ENCODE measurements around the gene ASCC1.

The ASCC1 gene

GRCh38 chr10:72072046-72072445, 144.0 kb downstream of the ASCC1 start:
- Histone ChIP-seq H3K36me3 (ENCODE audit: control insufficient read depth in 2 of 2, insufficient read depth in 2 of 2, low read length in 2 of 2) (no peaks in the 10 kb centered on the region), H3K27ac (ENCODE audit: low read depth in 2 of 2, low read length in 2 of 2) (no peak overlapping the region), H3K9ac (ENCODE audit: low read depth in 1 of 2, low read length in 2 of 2) (no peak overlapping the region), H3K27me3 (ENCODE audit: control insufficient read depth in 2 of 2, insufficient read depth in 2 of 2, low read length in 2 of 2) (no peaks in the 10 kb centered on the region), H3K9me3 (ENCODE audit: control insufficient read depth in 2 of 2, low read length in 2 of 2) (no peaks in the 10 kb centered on the region), H3K4me3 (ENCODE audit: low read length in 2 of 2) (no peak overlapping the region), H3K4me1 (ENCODE audit: control insufficient read depth in 2 of 2, insufficient read depth in 2 of 2, low read length in 2 of 2) (no peaks in the 10 kb centered on the region)

DNA sequence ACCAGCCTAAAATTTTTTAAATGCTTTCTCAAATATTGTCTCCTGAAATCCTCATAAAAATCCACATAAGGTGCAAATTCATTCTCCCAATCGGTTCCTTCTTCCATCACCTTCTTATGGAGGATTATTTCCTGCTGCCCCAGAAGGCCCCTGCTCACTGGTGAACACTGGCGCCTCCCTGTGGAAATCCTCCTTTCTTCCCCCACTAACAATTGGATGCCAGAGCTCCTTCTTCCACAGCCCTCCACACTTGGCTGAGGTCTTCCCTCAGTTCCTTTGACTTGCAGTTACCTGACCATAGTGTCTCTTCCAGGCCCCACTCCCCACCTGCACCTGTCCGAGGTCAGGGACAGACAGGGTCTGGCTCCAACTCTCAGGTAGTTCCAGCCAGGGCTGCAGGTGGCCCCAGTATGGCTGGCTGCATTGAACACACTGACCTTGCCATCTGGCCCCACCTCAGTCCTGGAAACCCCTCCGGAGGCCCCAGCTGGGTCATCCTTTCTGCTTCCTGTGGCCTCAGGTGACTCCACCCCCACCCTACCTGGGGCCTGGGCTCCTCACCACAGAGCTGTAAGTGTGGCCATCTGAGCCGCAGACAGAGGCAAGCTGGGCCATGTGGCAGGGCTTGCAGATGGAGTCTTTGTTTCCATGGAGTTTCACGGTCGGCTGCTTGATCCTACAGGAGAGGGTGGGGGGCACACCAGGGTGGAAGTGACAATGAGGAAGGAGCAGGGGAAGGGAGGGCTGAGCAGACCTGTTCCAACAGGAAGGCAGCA, 146.1 kb downstream of the ASCC1 start:
- Histone ChIP-seq H3K27ac (ENCODE audit: low read depth in 2 of 2, low read length in 2 of 2) (no peak overlapping the region), H3K27me3 (ENCODE audit: control insufficient read depth in 2 of 2, insufficient read depth in 2 of 2, low read length in 2 of 2) (no peaks in the 10 kb centered on the region), H3K9ac (ENCODE audit: low read depth in 1 of 2, low read length in 2 of 2) (no peak overlapping the region), H3K9me3 (ENCODE audit: control insufficient read depth in 2 of 2, low read length in 2 of 2) (no peaks in the 10 kb centered on the region), H3K36me3 (ENCODE audit: control insufficient read depth in 2 of 2, insufficient read depth in 2 of 2, low read length in 2 of 2) (no peaks in the 10 kb centered on the region), H3K4me3 (ENCODE audit: low read length in 2 of 2) (no peak overlapping the region), H3K4me1 (ENCODE audit: control insufficient read depth in 2 of 2, insufficient read depth in 2 of 2, low read length in 2 of 2) (no peaks in the 10 kb centered on the region)

GRCh38 chr10:72068901-72069446, 147.1 kb downstream of the ASCC1 start:
- H3K9me3 ChIP-seq (ENCODE audit: control insufficient read depth in 2 of 2, low read length in 2 of 2): no peaks in the 10 kb centered on the region
- no peak overlapping the region for H3K4me3 ChIP-seq (ENCODE audit: low read length in 2 of 2)
- H3K27me3 ChIP-seq (ENCODE audit: control insufficient read depth in 2 of 2, insufficient read depth in 2 of 2, low read length in 2 of 2): no peaks in the 10 kb centered on the region
- H3K27ac ChIP-seq (ENCODE audit: low read depth in 2 of 2, low read length in 2 of 2): no peak overlapping the region
- H3K36me3 ChIP-seq (ENCODE audit: control insufficient read depth in 2 of 2, insufficient read depth in 2 of 2, low read length in 2 of 2): no peaks in the 10 kb centered on the region
- H3K4me1 ChIP-seq (ENCODE audit: control insufficient read depth in 2 of 2, insufficient read depth in 2 of 2, low read length in 2 of 2): peaks cover 0 to 2% of the 10 kb centered on the region in 2 donors
- H3K9ac ChIP-seq (ENCODE audit: low read depth in 1 of 2, low read length in 2 of 2): no peak overlapping the region

GRCh38 chr10:72068126-72068765, 147.8 kb downstream of the ASCC1 start:
- Histone ChIP-seq H3K36me3 (ENCODE audit: control insufficient read depth in 2 of 2, insufficient read depth in 2 of 2, low read length in 2 of 2) (no peaks in the 10 kb centered on the region), H3K4me3 (ENCODE audit: low read length in 2 of 2) (no peak overlapping the region), H3K27ac (ENCODE audit: low read depth in 2 of 2, low read length in 2 of 2) (no peak overlapping the region), H3K4me1 (ENCODE audit: control insufficient read depth in 2 of 2, insufficient read depth in 2 of 2, low read length in 2 of 2) (peaks cover 0 to 5% of the 10 kb centered on the region in 2 donors), H3K9ac (ENCODE audit: low read depth in 1 of 2, low read length in 2 of 2) (no peak overlapping the region), H3K9me3 (ENCODE audit: control insufficient read depth in 2 of 2, low read length in 2 of 2) (no peaks in the 10 kb centered on the region), H3K27me3 (ENCODE audit: control insufficient read depth in 2 of 2, insufficient read depth in 2 of 2, low read length in 2 of 2) (no peaks in the 10 kb centered on the region)

- H3K27ac ChIP-seq (ENCODE audit: low read depth in 2 of 2, low read length in 2 of 2): no peak overlapping the region
These were observed 148.5 kb downstream of the ASCC1 start for GRCh38 chr10:72067463-72068125.

GRCh38 chr10:72066318-72067284, 149.5 kb downstream of the ASCC1 start:
- Histone ChIP-seq H3K9me3 (ENCODE audit: control insufficient read depth in 2 of 2, low read length in 2 of 2) (no peaks in the 10 kb centered on the region), H3K36me3 (ENCODE audit: control insufficient read depth in 2 of 2, insufficient read depth in 2 of 2, low read length in 2 of 2) (no peaks in the 10 kb centered on the region), H3K4me3 (ENCODE audit: low read length in 2 of 2) (no peak overlapping the region), H3K27me3 (ENCODE audit: control insufficient read depth in 2 of 2, insufficient read depth in 2 of 2, low read length in 2 of 2) (no peaks in the 10 kb centered on the region), H3K9ac (ENCODE audit: low read depth in 1 of 2, low read length in 2 of 2) (no peak overlapping the region), H3K27ac (ENCODE audit: low read depth in 2 of 2, low read length in 2 of 2) (no peak overlapping the region), H3K4me1 (ENCODE audit: control insufficient read depth in 2 of 2, insufficient read depth in 2 of 2, low read length in 2 of 2) (peaks cover 0 to 5% of the 10 kb centered on the region in 2 donors)

More at GRCh38 chr10:72067463-72068125, 148.5 kb downstream of the ASCC1 start:
- Histone ChIP-seq H3K27me3 (ENCODE audit: control insufficient read depth in 2 of 2, insufficient read depth in 2 of 2, low read length in 2 of 2) (no peaks in the 10 kb centered on the region), H3K9ac (ENCODE audit: low read depth in 1 of 2, low read length in 2 of 2) (no peak overlapping the region), H3K4me1 (ENCODE audit: control insufficient read depth in 2 of 2, insufficient read depth in 2 of 2, low read length in 2 of 2) (peaks cover 0 to 5% of the 10 kb centered on the region in 2 donors), H3K9me3 (ENCODE audit: control insufficient read depth in 2 of 2, low read length in 2 of 2) (no peaks in the 10 kb centered on the region), H3K36me3 (ENCODE audit: control insufficient read depth in 2 of 2, insufficient read depth in 2 of 2, low read length in 2 of 2) (no peaks in the 10 kb centered on the region), H3K4me3 (ENCODE audit: low read length in 2 of 2) (no peak overlapping the region)

GRCh38 chr10:72065439-72066025, 150.5 kb downstream of the ASCC1 start:
- Histone ChIP-seq H3K27ac (ENCODE audit: low read depth in 2 of 2, low read length in 2 of 2) (no peak overlapping the region), H3K4me3 (ENCODE audit: low read length in 2 of 2) (no peak overlapping the region), H3K36me3 (ENCODE audit: control insufficient read depth in 2 of 2, insufficient read depth in 2 of 2, low read length in 2 of 2) (no peaks in the 10 kb centered on the region), H3K9me3 (ENCODE audit: control insufficient read depth in 2 of 2, low read length in 2 of 2) (no peaks in the 10 kb centered on the region), H3K27me3 (ENCODE audit: control insufficient read depth in 2 of 2, insufficient read depth in 2 of 2, low read length in 2 of 2) (no peaks in the 10 kb centered on the region), H3K9ac (ENCODE audit: low read depth in 1 of 2, low read length in 2 of 2) (no peak overlapping the region), H3K4me1 (ENCODE audit: control insufficient read depth in 2 of 2, insufficient read depth in 2 of 2, low read length in 2 of 2) (peaks cover 0 to 5% of the 10 kb centered on the region in 2 donors)

DNA sequence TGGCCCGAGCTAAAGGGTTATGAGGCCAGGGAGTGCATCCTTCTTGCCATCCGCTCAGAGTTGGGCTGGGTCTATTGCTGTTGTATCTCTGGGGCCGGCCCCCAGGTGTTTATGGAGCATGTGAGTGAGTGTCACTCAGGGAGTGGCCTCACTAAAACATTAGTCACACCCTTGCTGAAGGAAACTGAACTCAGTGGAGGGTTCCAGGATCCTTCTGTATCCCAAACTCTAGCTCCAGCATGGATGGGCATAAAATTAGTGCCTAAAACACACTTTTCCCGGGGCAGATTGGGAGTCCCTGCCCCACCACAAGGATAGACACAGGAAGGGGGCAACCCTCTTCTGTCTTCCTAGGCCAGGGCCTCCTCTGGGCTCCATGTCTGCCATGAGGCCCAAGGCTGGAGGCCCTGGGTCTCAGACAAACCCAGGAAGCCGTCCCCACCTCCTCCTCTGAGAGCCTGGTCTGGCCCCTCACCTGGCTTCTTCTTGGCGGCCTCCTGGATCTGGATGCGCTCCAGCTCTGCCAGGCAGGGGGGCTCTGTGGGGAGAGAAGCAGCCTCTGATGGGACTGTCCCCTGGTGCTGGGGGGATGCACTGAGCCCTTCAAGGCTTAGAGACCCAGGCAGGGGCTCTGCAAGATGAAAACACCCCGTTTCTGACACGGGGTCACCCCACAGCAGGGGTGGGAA, 152.2 kb downstream of the ASCC1 start:
- Histone ChIP-seq H3K27ac (ENCODE audit: low read depth in 2 of 2, low read length in 2 of 2) (no peak overlapping the region), H3K9ac (ENCODE audit: low read depth in 1 of 2, low read length in 2 of 2) (no peak overlapping the region), H3K4me1 (ENCODE audit: control insufficient read depth in 2 of 2, insufficient read depth in 2 of 2, low read length in 2 of 2) (peaks cover 0 to 5% of the 10 kb centered on the region in 2 donors), H3K9me3 (ENCODE audit: control insufficient read depth in 2 of 2, low read length in 2 of 2) (no peaks in the 10 kb centered on the region), H3K36me3 (ENCODE audit: control insufficient read depth in 2 of 2, insufficient read depth in 2 of 2, low read length in 2 of 2) (no peaks in the 10 kb centered on the region), H3K4me3 (ENCODE audit: low read length in 2 of 2) (no peak overlapping the region), H3K27me3 (ENCODE audit: control insufficient read depth in 2 of 2, insufficient read depth in 2 of 2, low read length in 2 of 2) (no peaks in the 10 kb centered on the region)
